ENCODE measurements around the gene SLC43A2.

SLC43A2 gene

DNA sequence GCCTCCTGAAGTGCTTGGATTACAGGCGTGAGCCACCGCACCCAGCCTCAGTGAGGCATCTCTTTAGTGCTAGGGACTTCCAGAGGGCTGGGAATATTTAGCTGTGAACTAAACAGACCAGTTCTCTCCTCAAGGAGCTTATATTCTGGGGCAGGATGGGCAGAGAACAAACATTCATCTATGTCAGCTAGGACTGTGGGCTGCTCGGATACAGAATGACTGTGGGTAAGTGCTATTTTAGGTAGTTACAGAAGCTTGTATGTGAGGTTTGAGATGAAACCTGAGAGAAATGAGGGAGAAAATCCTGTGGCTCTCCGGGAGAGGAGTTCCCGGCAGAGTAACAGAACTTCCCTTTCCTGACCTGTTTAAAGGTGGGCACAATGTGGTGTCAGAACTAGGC lies 106.0 kb downstream of the SLC43A2 start:
- Histone ChIP-seq H3K36me3 (peaks cover 84% of the 10 kb centered on the region), H3K27me3 (no peaks in the 10 kb centered on the region), H3K9me3 (no peaks in the 10 kb centered on the region), H3K4me3 (ENCODE audit: low read depth in 1 of 2, low read length in 1 of 2) (no peak overlapping the region), H3K4me1 (ENCODE audit: control insufficient read depth in 1 of 2, insufficient read depth in 1 of 2, low read depth in 1 of 2, low read length in 1 of 2) (peaks cover under 1 to 2% of the 10 kb centered on the region in 2 experiments), H3K27ac (no peak overlapping the region)
- TF ChIP-seq, protein P1, sequence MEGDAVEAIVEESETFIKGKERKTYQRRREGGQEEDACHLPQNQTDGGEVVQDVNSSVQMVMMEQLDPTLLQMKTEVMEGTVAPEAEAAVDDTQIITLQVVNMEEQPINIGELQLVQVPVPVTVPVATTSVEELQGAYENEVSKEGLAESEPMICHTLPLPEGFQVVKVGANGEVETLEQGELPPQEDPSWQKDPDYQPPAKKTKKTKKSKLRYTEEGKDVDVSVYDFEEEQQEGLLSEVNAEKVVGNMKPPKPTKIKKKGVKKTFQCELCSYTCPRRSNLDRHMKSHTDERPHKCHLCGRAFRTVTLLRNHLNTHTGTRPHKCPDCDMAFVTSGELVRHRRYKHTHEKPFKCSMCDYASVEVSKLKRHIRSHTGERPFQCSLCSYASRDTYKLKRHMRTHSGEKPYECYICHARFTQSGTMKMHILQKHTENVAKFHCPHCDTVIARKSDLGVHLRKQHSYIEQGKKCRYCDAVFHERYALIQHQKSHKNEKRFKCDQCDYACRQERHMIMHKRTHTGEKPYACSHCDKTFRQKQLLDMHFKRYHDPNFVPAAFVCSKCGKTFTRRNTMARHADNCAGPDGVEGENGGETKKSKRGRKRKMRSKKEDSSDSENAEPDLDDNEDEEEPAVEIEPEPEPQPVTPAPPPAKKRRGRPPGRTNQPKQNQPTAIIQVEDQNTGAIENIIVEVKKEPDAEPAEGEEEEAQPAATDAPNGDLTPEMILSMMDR (IDR thresholded peaks at IDR 0.05) = no peak

- H3K36me3 ChIP-seq = peaks cover 69% of the 10 kb centered on the region
- H3K27me3 ChIP-seq = no peaks in the 10 kb centered on the region
- no peak overlapping the region for H3K27ac ChIP-seq
- H3K4me3 ChIP-seq (ENCODE audit: low read depth in 1 of 2, low read length in 1 of 2) = no peak overlapping the region
- H3K9me3 ChIP-seq = no peaks in the 10 kb centered on the region
- TF ChIP-seq, protein P1 (IDR thresholded peaks at IDR 0.05) = no peak
- H3K4me1 ChIP-seq (ENCODE audit: control insufficient read depth in 1 of 2, insufficient read depth in 1 of 2, low read depth in 1 of 2, low read length in 1 of 2) = peaks cover 10 to 11% of the 10 kb centered on the region in 2 experiments
Observed at GRCh38 chr17:1521086-1521640, 107.5 kb downstream of the SLC43A2 start.

- Histone ChIP-seq H3K4me3 (ENCODE audit: low read depth in 1 of 2, low read length in 1 of 2) (no peak overlapping the region), H3K36me3 (peaks cover 54% of the 10 kb centered on the region), H3K4me1 (ENCODE audit: control insufficient read depth in 1 of 2, insufficient read depth in 1 of 2, low read depth in 1 of 2, low read length in 1 of 2) (peaks cover 22 to 26% of the 10 kb centered on the region in 2 experiments), H3K27me3 (no peaks in the 10 kb centered on the region), H3K27ac (no peak overlapping the region), H3K9me3 (no peaks in the 10 kb centered on the region)
- TF ChIP-seq, protein P1 (IDR thresholded peaks at IDR 0.05) = no peak
Observed at GRCh38 chr17:1519678-1520077, 109.0 kb downstream of the SLC43A2 start.
